ENCODE measurements around the gene CDKAL1. TPM values are rescaled to one million over a fixed set of nuclear protein-coding genes. Genes with fewer than 3 reads are reported as not detected.

CDKAL1 gene
- total and polyA plus RNA-seq, 4 donors = 2.0 to 12.9 (median 6.7) TPM

DNA sequence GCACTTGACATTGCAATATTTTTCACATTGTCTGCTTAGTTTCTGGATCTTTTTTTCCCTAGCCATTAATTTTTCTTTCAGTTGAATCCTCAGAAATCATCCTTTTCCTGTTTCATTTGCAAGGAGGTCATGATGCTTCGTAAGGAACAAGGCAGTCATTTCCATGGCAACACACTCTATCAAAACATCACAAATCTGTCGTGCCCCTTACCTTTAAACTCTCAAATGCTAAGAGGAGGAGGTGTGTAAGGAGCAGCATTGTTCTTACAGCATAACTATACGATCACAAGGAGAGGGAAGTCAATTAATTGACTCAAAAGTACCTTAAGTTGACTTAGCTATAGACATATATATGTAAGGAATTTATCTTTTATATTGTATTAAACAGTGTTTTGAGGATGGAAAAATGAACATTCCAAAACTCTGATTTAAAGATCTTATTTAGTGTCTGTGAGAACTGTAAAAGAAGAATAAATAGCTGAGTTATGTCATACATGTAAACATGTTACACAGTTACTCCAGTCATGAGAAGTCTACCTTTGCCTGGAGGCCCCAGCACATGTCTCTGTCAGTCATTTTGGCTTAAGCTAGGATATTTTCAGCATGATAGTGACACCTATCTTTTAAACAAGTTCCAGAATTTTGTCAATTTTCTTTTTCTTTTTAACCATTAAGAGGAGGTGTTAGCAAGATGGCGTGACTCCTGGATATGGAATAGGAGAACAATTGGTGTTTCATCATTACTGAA lies 41.6 kb downstream of the CDKAL1 start:
- no peak overlapping the region for H3K27ac ChIP-seq (ENCODE audit: low read depth in 1 of 2, low read length in 2 of 2)
- no peaks in the 10 kb centered on the region for H3K27me3 ChIP-seq (ENCODE audit: control insufficient read depth in 4 of 4, insufficient read depth in 4 of 4, low read length in 3 of 4)
- peaks cover 0 to 2% (median 1%) of the 10 kb centered on the region in 4 donors for H3K36me3 ChIP-seq (ENCODE audit: control insufficient read depth in 4 of 4, insufficient read depth in 3 of 4, low read depth in 1 of 4, low read length in 3 of 4)
- DNase-seq (ENCODE audit: low spot score) = no peak
- H3K9me3 ChIP-seq (ENCODE audit: control insufficient read depth in 4 of 4, low read length in 3 of 4) = no peaks in the 10 kb centered on the region
- H3K4me3 ChIP-seq (ENCODE audit: low read depth in 1 of 3, low read length in 3 of 3) = no peak overlapping the region
- no peak for TF ChIP-seq REST (IDR thresholded peaks at IDR 0.05)
- TF ChIP-seq YY1 (IDR thresholded peaks at IDR 0.05) = no peak
- TF ChIP-seq SP1 (IDR thresholded peaks at IDR 0.05) = no peak
- no peak for TF ChIP-seq RAD21 (IDR thresholded peaks at IDR 0.05)
- TF ChIP-seq CTCF (IDR thresholded peaks at IDR 0.05; ENCODE audit: low read depth, low read length, missing input control) = no peak
- TF ChIP-seq NR2F2 (IDR thresholded peaks at IDR 0.05) = no peak
- TF ChIP-seq ZBTB33 (IDR thresholded peaks at IDR 0.05) = no peak
- no peak for TF ChIP-seq RXRA (IDR thresholded peaks at IDR 0.05)
- TF ChIP-seq FOXA2 (IDR thresholded peaks at IDR 0.05) = no peak
- TF ChIP-seq FOXA1 (IDR thresholded peaks at IDR 0.05) = no peak
- no peak for TF ChIP-seq GABPA (IDR thresholded peaks at IDR 0.05 in 1 of 2, conservative IDR thresholded peaks at IDR 0.05 in 1 of 2)
- TF ChIP-seq TAF1 (conservative IDR thresholded peaks at IDR 0.05) = no peak
- no peak for TF ChIP-seq EGR1 (IDR thresholded peaks at IDR 0.05; ENCODE audit: low read depth in 2 of 2)
- no peak overlapping the region for H3K9ac ChIP-seq (ENCODE audit: low read depth in 1 of 2, low read length in 2 of 2)
- 81% methylated on average over 4 of the region's 4 CpGs for WGBS
- H3K4me1 ChIP-seq (ENCODE audit: control insufficient read depth in 4 of 4, insufficient read depth in 4 of 4, low read length in 3 of 4) = peaks cover 0 to 10% (median 1%) of the 10 kb centered on the region in 4 donors

DNA sequence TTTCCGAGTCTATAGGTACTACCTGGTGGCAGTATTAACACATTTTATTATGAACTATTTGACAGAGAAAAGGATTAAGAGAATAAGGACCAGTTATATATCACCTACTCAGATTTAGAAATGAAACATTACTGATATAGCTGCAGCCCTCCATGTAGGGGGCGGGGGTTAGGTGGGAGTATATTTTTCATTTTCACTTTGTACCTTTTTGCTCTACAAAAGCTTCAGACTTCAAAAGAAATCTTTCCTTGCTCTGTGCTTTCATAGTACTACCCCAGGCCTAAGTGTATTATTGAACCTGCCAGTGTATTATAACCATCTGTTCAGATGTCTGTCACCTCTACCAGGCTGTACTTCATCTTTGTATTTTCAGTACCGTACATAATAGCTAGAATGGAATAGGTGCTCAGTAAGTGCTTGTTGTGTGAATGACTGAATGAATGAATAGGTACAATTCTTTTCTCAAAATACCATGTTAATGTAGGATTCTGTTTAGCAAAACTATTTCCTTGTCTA lies 43.0 kb downstream of the CDKAL1 start:
- Histone ChIP-seq H3K27me3 (ENCODE audit: control insufficient read depth in 4 of 4, insufficient read depth in 4 of 4, low read length in 3 of 4) (no peaks in the 10 kb centered on the region), H3K9ac (ENCODE audit: low read depth in 1 of 2, low read length in 2 of 2) (no peak overlapping the region), H3K4me1 (ENCODE audit: control insufficient read depth in 4 of 4, insufficient read depth in 4 of 4, low read length in 3 of 4) (peaks cover 0 to 10% (median 1%) of the 10 kb centered on the region in 4 donors), H3K27ac (ENCODE audit: low read depth in 1 of 2, low read length in 2 of 2) (no peak overlapping the region), H3K4me3 (ENCODE audit: low read depth in 1 of 3, low read length in 3 of 3) (no peak overlapping the region), H3K9me3 (ENCODE audit: control insufficient read depth in 4 of 4, low read length in 3 of 4) (no peaks in the 10 kb centered on the region), H3K36me3 (ENCODE audit: control insufficient read depth in 4 of 4, insufficient read depth in 3 of 4, low read depth in 1 of 4, low read length in 3 of 4) (peaks cover 0 to 2% (median 1%) of the 10 kb centered on the region in 4 donors)
- 97% methylated on average over 3 of the region's 3 CpGs for WGBS
- DNase-seq (ENCODE audit: low spot score) = no peak
- TF ChIP-seq RXRA (IDR thresholded peaks at IDR 0.05) (no peak), JUND (IDR thresholded peaks at IDR 0.05) (no peak), GABPA (IDR thresholded peaks at IDR 0.05 in 1 of 2, conservative IDR thresholded peaks at IDR 0.05 in 1 of 2) (no peak), SP1 (IDR thresholded peaks at IDR 0.05) (no peak), ZBTB33 (IDR thresholded peaks at IDR 0.05) (no peak), TAF1 (conservative IDR thresholded peaks at IDR 0.05) (no peak), RAD21 (IDR thresholded peaks at IDR 0.05) (no peak), YY1 (IDR thresholded peaks at IDR 0.05) (no peak), HNF4A (conservative IDR thresholded peaks at IDR 0.05) (no peak), CTCF (IDR thresholded peaks at IDR 0.05; ENCODE audit: low read depth, low read length, missing input control) (no peak), MAX (IDR thresholded peaks at IDR 0.05) (no peak), FOXA2 (IDR thresholded peaks at IDR 0.05) (no peak), NR2F2 (IDR thresholded peaks at IDR 0.05) (no peak)
- TF ChIP-seq, protein P1, sequence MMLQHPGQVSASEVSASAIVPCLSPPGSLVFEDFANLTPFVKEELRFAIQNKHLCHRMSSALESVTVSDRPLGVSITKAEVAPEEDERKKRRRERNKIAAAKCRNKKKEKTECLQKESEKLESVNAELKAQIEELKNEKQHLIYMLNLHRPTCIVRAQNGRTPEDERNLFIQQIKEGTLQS (IDR thresholded peaks at IDR 0.05) = no peak

All from liver (tissue), 9 donors.